Measurements from ENCODE around the gene ENO4. TPM values are rescaled to one million over a fixed set of nuclear protein-coding genes. Genes with fewer than 3 reads are reported as not detected.

Gene ENO4
- total RNA-seq, 1 donor from 2014 or later, result not detected

DNA sequence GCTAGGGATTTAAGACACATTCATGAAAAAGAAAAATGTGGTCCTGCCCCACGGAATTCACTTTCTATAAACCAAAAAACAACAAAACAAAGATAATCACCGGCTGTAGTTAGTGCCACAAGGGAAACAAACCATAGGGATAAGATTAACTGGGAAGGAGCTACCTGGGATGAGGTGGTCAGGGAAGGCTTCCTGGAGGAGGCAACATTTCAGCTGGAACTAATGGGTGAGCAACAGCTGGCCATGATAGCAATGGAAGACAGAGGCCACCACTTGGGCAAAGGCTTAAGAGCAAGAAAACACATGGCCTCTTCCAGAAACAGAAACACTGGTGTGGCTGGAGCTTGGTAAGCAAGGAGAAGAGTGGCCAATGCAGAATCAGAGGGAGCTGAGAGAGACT is 38.4 kb upstream of the ENO4 start:
- no peaks in the 10 kb centered on the region for H3K4me1 ChIP-seq (ENCODE audit: control insufficient read depth in 3 of 3, insufficient read depth in 3 of 3, low read length in 3 of 3)
- no peaks in the 10 kb centered on the region for H3K9me3 ChIP-seq (ENCODE audit: control insufficient read depth in 3 of 3, low read length in 3 of 3)
- H3K27ac ChIP-seq (ENCODE audit: low read depth, low read length), result no peak overlapping the region
- H3K36me3 ChIP-seq (ENCODE audit: control insufficient read depth in 3 of 3, insufficient read depth in 3 of 3, low read length in 3 of 3), result no peaks in the 10 kb centered on the region
- no peak overlapping the region for H3K4me3 ChIP-seq (ENCODE audit: low read length in 3 of 3)
- no peak overlapping the region for H3K9ac ChIP-seq (ENCODE audit: low read depth in 1 of 3, low read length in 3 of 3)
- H3K27me3 ChIP-seq (ENCODE audit: control insufficient read depth in 3 of 3, insufficient read depth in 3 of 3, low read length in 3 of 3), result peaks cover 12 to 36% (median 32%) of the 10 kb centered on the region in 3 donors

DNA sequence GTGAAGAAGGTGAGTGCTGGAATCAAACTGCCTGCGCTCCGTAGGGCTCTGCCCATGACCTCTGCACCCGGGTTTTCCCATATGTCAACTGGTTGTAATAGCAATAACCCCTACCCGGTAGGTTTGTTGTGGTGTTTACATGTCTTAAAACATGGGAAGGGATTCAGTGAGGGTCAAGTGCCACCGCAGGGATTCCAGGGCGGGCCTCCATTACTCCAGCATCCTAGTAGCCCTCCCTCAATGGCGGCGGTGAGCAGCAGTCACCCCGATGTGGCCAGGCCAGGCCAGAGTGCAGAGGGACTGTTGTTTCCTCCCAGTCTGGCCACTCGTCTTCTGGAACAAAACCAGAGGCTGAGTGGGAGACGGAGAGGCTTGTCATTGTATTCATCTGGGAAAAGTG is 37.6 kb upstream of the ENO4 start:
- Histone ChIP-seq H3K27me3 (ENCODE audit: control insufficient read depth in 3 of 3, insufficient read depth in 3 of 3, low read length in 3 of 3) (peaks cover 17 to 41% (median 40%) of the 10 kb centered on the region in 3 donors), H3K4me1 (ENCODE audit: control insufficient read depth in 3 of 3, insufficient read depth in 3 of 3, low read length in 3 of 3) (no peaks in the 10 kb centered on the region), H3K36me3 (ENCODE audit: control insufficient read depth in 3 of 3, insufficient read depth in 3 of 3, low read length in 3 of 3) (no peaks in the 10 kb centered on the region), H3K27ac (ENCODE audit: low read depth, low read length) (no peak overlapping the region), H3K9ac (ENCODE audit: low read depth in 1 of 3, low read length in 3 of 3) (no peak overlapping the region), H3K4me3 (ENCODE audit: low read length in 3 of 3) (no peak overlapping the region), H3K9me3 (ENCODE audit: control insufficient read depth in 3 of 3, low read length in 3 of 3) (no peaks in the 10 kb centered on the region)

DNA sequence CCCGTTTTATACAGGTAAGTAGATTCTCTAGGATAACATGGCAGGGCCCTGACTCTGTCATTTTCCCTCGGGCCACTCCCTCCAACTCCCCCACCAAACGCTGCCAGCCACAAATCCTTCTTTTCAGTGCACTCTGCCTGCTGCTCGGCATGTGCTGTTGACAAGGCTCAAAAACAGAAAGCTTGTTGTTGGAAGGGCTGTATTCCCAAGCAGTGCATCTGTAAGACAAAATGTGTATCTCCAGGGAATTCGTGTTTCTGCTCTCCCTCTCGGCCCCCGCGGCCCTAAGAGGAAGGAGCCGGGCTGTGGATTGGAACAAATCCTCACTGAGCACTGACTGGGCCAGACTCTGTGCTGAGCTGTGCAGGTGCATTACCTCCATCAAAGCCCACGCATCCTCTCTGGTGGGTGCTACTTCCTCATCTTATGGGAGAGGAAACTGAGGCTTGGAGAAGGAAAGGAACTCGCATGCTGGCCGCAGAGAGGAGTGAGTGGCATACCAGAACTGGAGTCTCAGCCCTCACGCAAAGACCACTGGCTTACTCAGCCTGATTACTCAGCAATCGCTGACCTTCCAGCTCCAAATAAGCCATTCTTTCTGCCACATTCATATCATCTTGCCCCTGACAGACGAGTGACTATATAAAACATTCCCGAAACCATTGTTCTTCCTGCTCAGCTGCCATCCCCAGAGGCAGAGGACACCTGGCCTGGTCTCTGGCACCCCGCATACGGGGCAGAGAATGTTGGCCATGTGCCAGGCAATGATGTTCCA is 33.5 kb upstream of the ENO4 start:
- peaks cover 18 to 45% (median 39%) of the 10 kb centered on the region in 3 donors for H3K27me3 ChIP-seq (ENCODE audit: control insufficient read depth in 3 of 3, insufficient read depth in 3 of 3, low read length in 3 of 3)

DNA sequence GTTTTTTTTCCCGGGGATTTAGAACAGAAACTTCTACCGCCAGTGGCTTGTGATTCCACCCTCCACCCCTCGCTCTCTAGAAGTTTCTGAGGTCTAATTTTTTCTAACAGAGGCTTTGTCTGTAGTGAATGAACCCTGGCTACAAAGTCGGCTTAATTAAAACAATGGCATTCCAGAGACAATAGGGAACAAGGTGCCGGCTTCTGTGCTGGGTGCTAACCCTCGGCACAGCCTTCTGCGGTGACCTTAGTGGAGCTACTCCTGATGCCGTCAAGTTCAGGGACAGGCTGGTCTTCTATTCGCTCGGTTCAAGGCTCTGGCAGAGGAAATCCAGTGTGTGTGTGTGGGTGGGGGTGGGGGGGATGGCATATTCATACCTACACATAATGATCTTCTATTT is 32.1 kb upstream of the ENO4 start:
- no peak overlapping the region for H3K9ac ChIP-seq (ENCODE audit: low read depth in 1 of 3, low read length in 3 of 3)
- no peaks in the 10 kb centered on the region for H3K4me1 ChIP-seq (ENCODE audit: control insufficient read depth in 3 of 3, insufficient read depth in 3 of 3, low read length in 3 of 3)
- H3K4me3 ChIP-seq (ENCODE audit: low read length in 3 of 3), result no peak overlapping the region
- no peak overlapping the region for H3K27ac ChIP-seq (ENCODE audit: low read depth, low read length)
- peaks cover 0 to 2% (median 0%) of the 10 kb centered on the region in 3 donors for H3K9me3 ChIP-seq (ENCODE audit: control insufficient read depth in 3 of 3, low read length in 3 of 3)
- H3K36me3 ChIP-seq (ENCODE audit: control insufficient read depth in 3 of 3, insufficient read depth in 3 of 3, low read length in 3 of 3), result no peaks in the 10 kb centered on the region
- H3K27me3 ChIP-seq (ENCODE audit: control insufficient read depth in 3 of 3, insufficient read depth in 3 of 3, low read length in 3 of 3), result peaks cover 22 to 42% (median 40%) of the 10 kb centered on the region in 3 donors

More for the DNA sequence above, 33.5 kb upstream of the ENO4 start:
- H3K9me3 ChIP-seq (ENCODE audit: control insufficient read depth in 3 of 3, low read length in 3 of 3), result peaks cover 0 to 2% (median 0%) of the 10 kb centered on the region in 3 donors
- no peaks in the 10 kb centered on the region for H3K36me3 ChIP-seq (ENCODE audit: control insufficient read depth in 3 of 3, insufficient read depth in 3 of 3, low read length in 3 of 3)
- no peaks in the 10 kb centered on the region for H3K4me1 ChIP-seq (ENCODE audit: control insufficient read depth in 3 of 3, insufficient read depth in 3 of 3, low read length in 3 of 3)
- no peak overlapping the region for H3K27ac ChIP-seq (ENCODE audit: low read depth, low read length)
- H3K4me3 ChIP-seq (ENCODE audit: low read length in 3 of 3), result no peak overlapping the region
- no peak overlapping the region for H3K9ac ChIP-seq (ENCODE audit: low read depth in 1 of 3, low read length in 3 of 3)

DNA sequence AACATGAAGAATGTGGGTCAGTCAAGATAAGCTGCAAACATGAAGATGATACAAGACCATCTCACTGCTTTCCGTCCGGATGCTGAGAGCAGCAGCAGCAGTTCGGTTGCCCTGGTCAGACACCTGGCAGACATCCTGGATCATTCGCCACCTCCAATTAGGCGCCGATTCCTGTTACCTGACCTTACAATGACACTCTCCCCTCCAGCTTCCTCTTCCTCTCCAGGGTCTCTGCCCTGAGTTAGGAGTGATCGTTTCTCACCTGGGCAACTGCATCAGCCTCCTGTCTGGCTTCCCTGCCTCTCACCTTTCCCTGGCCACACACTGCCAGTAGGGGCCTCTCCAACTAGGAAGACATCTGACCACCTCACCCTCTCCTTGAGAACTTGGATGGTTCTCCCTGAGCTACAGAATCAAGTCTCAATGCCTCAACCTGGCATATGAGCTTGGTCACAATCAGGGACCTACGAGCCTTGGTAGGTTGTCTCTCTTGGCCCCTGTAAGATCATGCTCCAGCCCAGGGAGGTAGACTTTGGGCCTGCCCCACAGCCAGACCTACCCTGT is 31.4 kb upstream of the ENO4 start:
- no peak overlapping the region for H3K4me3 ChIP-seq (ENCODE audit: low read length in 3 of 3)
- H3K27ac ChIP-seq (ENCODE audit: low read depth, low read length), result no peak overlapping the region
- peaks cover 22 to 39% (median 38%) of the 10 kb centered on the region in 3 donors for H3K27me3 ChIP-seq (ENCODE audit: control insufficient read depth in 3 of 3, insufficient read depth in 3 of 3, low read length in 3 of 3)
- peaks cover 0 to 2% (median 0%) of the 10 kb centered on the region in 3 donors for H3K9me3 ChIP-seq (ENCODE audit: control insufficient read depth in 3 of 3, low read length in 3 of 3)
- H3K4me1 ChIP-seq (ENCODE audit: control insufficient read depth in 3 of 3, insufficient read depth in 3 of 3, low read length in 3 of 3), result no peaks in the 10 kb centered on the region
- H3K36me3 ChIP-seq (ENCODE audit: control insufficient read depth in 3 of 3, insufficient read depth in 3 of 3, low read length in 3 of 3), result no peaks in the 10 kb centered on the region
- H3K9ac ChIP-seq (ENCODE audit: low read depth in 1 of 3, low read length in 3 of 3), result no peak overlapping the region

DNA sequence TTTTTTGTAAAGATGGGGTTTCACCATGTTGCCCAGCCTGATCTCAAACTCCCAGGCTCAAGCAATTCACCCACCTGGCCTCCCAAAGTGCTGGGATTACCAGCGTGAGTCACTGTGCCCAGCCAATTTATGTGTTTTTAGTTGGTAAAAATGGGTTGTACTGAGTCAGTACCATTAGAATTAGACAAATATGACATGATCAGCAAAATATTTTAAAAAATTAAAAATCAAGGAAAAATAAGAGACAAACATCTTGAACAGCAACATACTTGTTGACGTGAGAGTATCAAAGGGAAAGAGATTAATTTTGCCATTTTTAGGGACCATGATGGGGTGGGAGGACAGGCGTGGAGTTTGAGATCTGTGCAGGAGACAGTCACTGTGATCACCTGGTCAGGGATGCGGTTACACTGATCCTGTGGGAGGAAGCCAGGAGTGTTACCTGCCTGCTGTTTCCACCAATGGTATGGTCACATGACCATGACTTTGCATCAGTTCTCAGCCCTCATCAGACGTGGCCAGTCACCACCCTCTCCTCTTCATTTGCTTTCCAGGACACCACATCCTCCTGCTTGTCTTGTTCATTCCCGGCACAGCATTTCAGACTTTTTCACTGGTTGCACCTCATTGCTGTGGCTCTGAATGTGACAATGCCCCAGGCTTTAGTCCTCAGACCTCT is 29.2 kb upstream of the ENO4 start:
- peaks cover 22 to 34% (median 33%) of the 10 kb centered on the region in 3 donors for H3K27me3 ChIP-seq (ENCODE audit: control insufficient read depth in 3 of 3, insufficient read depth in 3 of 3, low read length in 3 of 3)
- H3K36me3 ChIP-seq (ENCODE audit: control insufficient read depth in 3 of 3, insufficient read depth in 3 of 3, low read length in 3 of 3), result no peaks in the 10 kb centered on the region
- peaks cover 0 to 2% (median 0%) of the 10 kb centered on the region in 3 donors for H3K9me3 ChIP-seq (ENCODE audit: control insufficient read depth in 3 of 3, low read length in 3 of 3)
- H3K27ac ChIP-seq (ENCODE audit: low read depth, low read length), result no peak overlapping the region
- H3K4me1 ChIP-seq (ENCODE audit: control insufficient read depth in 3 of 3, insufficient read depth in 3 of 3, low read length in 3 of 3), result no peaks in the 10 kb centered on the region
- H3K4me3 ChIP-seq (ENCODE audit: low read length in 3 of 3), result no peak overlapping the region
- H3K9ac ChIP-seq (ENCODE audit: low read depth in 1 of 3, low read length in 3 of 3), result no peak overlapping the region

DNA sequence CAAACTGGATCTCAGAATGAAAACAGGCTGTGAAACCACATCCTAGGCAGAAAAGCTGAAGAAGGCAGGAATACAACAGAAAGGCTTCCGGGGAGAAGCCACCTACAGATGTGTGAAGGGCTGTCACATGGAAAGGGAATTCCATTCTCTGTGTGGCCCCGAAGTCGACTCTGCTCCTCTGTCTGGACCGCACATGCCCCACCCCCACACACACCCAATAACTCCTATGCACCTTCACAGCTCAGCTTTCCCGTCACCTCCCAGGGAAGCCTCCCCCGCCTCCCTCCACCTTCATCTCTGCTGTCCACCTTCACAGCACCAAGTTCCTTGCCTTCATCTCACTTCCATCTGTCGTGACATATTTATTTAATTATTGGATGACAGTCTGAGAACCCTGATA is 23.4 kb upstream of the ENO4 start:
- H3K36me3 ChIP-seq (ENCODE audit: control insufficient read depth in 3 of 3, insufficient read depth in 3 of 3, low read length in 3 of 3), result no peaks in the 10 kb centered on the region
- H3K4me1 ChIP-seq (ENCODE audit: control insufficient read depth in 3 of 3, insufficient read depth in 3 of 3, low read length in 3 of 3), result no peaks in the 10 kb centered on the region
- H3K27ac ChIP-seq (ENCODE audit: low read depth, low read length), result no peak overlapping the region
- no peaks in the 10 kb centered on the region for H3K9me3 ChIP-seq (ENCODE audit: control insufficient read depth in 3 of 3, low read length in 3 of 3)
- peaks cover 0 to 3% (median 3%) of the 10 kb centered on the region in 3 donors for H3K27me3 ChIP-seq (ENCODE audit: control insufficient read depth in 3 of 3, insufficient read depth in 3 of 3, low read length in 3 of 3)
- H3K9ac ChIP-seq (ENCODE audit: low read depth in 1 of 3, low read length in 3 of 3), result no peak overlapping the region
- H3K4me3 ChIP-seq (ENCODE audit: low read length in 3 of 3), result no peak overlapping the region

DNA sequence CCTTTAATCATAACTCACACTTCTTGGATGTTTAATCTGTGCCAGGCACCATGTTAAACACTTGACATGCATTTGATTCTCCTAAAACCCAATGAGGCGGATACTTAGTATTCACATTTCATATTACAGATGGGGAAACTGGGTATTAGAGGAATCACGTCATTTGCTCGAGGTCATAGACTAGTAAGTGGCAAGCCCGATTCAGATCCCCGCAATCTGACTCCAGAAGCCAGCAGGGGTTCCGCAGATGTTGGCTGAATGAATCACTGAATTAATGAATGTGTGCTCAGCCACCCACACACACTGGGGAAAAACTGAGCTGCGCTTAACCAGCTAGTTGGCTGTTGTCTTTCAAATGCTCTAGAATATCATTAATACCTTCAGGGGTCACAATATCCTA is 22.5 kb upstream of the ENO4 start:
- no peaks in the 10 kb centered on the region for H3K9me3 ChIP-seq (ENCODE audit: control insufficient read depth in 3 of 3, low read length in 3 of 3)
- no peak overlapping the region for H3K27ac ChIP-seq (ENCODE audit: low read depth, low read length)
- no peaks in the 10 kb centered on the region for H3K4me1 ChIP-seq (ENCODE audit: control insufficient read depth in 3 of 3, insufficient read depth in 3 of 3, low read length in 3 of 3)
- no peak overlapping the region for H3K4me3 ChIP-seq (ENCODE audit: low read length in 3 of 3)
- H3K9ac ChIP-seq (ENCODE audit: low read depth in 1 of 3, low read length in 3 of 3), result no peak overlapping the region
- H3K36me3 ChIP-seq (ENCODE audit: control insufficient read depth in 3 of 3, insufficient read depth in 3 of 3, low read length in 3 of 3), result no peaks in the 10 kb centered on the region
- H3K27me3 ChIP-seq (ENCODE audit: control insufficient read depth in 3 of 3, insufficient read depth in 3 of 3, low read length in 3 of 3), result no peaks in the 10 kb centered on the region

DNA sequence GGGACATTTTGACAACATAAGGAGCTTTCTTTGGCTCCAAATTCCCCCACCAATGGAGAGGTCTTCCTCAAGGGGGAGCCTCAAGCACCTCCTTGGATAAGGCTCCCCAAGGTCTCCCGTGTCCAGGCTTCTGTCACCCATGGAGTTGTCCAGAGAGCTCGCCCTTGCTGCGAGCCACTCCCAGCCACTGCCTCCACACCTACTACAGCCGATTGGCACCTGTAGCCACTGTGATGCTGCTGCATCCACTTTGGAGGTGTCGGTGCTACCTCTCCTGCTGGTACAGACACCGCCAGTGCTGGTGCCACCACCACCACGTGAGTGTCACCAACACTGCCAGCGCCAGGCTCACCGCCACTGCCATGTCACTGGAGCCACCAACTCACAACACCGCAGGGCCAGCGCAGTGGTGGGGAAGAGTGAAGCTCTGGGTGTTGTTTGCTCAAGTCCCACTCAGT is 22.1 kb upstream of the ENO4 start:
- Histone ChIP-seq H3K9ac (ENCODE audit: low read depth in 1 of 3, low read length in 3 of 3) (no peak overlapping the region), H3K27me3 (ENCODE audit: control insufficient read depth in 3 of 3, insufficient read depth in 3 of 3, low read length in 3 of 3) (no peaks in the 10 kb centered on the region), H3K4me1 (ENCODE audit: control insufficient read depth in 3 of 3, insufficient read depth in 3 of 3, low read length in 3 of 3) (no peaks in the 10 kb centered on the region), H3K9me3 (ENCODE audit: control insufficient read depth in 3 of 3, low read length in 3 of 3) (no peaks in the 10 kb centered on the region), H3K4me3 (ENCODE audit: low read length in 3 of 3) (no peak overlapping the region), H3K27ac (ENCODE audit: low read depth, low read length) (no peak overlapping the region), H3K36me3 (ENCODE audit: control insufficient read depth in 3 of 3, insufficient read depth in 3 of 3, low read length in 3 of 3) (no peaks in the 10 kb centered on the region)

DNA sequence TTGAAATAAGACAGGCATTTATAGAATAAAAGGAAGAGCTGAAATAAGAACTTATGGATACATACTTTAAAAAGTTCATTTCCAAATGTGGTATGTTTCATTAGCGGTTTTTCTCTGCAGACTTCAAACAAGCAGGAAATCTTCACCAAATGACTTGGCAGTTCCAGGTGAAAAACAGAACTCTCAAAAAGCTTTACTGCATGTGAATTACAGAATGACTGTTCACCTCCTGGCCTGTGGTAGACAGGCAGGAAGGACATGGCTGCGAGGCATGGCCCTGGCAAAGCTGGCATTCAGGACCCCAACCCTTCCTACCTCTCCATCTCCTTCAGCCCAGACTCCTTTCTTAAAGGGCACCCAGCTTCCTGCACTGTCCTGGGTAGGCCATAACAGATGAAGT is 21.2 kb upstream of the ENO4 start:
- H3K9ac ChIP-seq (ENCODE audit: low read depth in 1 of 3, low read length in 3 of 3), result no peak overlapping the region
- no peak overlapping the region for H3K27ac ChIP-seq (ENCODE audit: low read depth, low read length)
- no peak overlapping the region for H3K4me3 ChIP-seq (ENCODE audit: low read length in 3 of 3)
- H3K27me3 ChIP-seq (ENCODE audit: control insufficient read depth in 3 of 3, insufficient read depth in 3 of 3, low read length in 3 of 3), result peaks cover 0 to 5% (median 0%) of the 10 kb centered on the region in 3 donors
- H3K9me3 ChIP-seq (ENCODE audit: control insufficient read depth in 3 of 3, low read length in 3 of 3), result no peaks in the 10 kb centered on the region
- no peaks in the 10 kb centered on the region for H3K4me1 ChIP-seq (ENCODE audit: control insufficient read depth in 3 of 3, insufficient read depth in 3 of 3, low read length in 3 of 3)
- no peaks in the 10 kb centered on the region for H3K36me3 ChIP-seq (ENCODE audit: control insufficient read depth in 3 of 3, insufficient read depth in 3 of 3, low read length in 3 of 3)
